ENCODE results near the gene GNAO1.

GNAO1 gene

DNA sequence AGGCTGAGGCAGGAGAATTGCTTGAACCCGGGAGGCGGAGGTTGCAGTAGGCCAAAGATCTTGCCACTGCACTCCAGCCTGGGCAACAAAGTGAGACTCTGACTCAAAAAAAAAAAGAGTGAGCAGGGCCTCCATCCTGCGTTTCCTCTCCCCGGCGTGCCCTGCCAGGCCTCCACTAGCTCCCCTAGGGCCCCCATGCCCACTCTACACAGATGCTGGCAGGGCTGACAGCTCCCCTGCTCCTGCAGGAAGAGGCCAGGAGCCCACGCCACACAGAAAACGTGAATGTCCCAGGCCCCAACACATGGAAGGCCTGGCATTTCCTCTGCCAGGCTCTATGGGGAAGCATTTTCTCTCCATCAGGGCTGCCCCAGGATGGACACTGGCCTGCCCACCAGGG is 124.7 kb downstream of the GNAO1 start:
- no peak for DNase-seq

DNA sequence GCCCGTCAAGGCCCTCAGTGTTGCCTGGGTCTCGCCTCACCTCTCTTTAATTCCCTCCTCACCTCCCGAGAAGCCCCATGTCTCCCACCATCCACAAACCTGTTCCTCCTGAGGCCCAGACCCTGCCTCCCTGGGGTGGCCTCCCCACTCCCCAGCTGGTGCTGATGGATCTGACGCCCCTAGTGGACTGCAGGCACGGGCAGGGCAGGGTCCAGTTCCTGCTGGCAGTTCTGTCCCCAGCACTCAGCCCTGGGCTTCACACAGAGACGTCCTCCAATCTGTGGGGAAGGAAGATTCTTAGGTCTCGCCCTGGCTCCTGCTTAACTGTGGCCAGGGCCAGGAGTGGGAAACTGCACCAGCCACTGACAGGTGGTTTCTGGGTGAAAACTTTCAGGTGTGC is 125.3 kb downstream of the GNAO1 start:
- no peak for DNase-seq

DNA sequence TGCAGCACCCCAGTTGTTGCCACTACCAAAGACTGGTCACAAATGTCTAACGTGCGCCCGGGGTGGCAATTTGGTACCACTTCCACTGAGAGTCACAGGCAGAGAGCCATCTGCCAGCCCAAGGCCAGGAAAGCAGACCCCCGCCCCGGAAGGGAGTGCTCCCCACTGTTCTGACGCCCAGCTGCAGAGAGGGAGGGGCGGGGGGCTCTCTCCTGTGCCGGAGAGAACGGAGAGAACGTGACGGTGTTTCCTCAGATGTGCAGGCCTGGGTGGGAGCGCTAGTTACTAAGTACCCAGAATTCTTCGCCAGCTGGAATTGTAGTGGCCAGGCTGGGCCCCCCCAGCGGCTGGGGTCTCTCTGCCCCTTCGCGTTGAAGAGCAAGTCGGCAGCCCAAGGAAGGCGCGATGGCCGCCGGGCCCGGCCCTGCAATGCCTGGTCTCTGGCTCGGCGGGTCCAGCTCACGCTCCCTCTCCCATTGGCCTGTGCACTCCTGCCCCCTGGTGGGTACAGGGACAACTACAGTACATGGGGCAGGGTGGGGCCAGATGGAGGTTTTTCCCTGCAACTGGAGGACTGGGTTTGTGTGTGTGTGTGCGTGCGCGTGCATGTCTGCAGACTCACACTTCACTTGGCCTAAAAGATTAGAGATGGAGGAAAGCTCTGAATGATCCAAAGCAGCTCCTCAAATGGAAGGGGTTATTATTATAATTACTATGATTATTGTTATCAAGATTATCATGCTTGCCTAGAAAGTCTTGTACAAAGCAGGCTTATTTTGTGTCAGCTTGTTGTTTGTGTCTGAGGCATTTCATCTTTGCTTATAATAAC is 126.9 kb downstream of the GNAO1 start:
- DNase-seq: peak; percentile 71

DNA sequence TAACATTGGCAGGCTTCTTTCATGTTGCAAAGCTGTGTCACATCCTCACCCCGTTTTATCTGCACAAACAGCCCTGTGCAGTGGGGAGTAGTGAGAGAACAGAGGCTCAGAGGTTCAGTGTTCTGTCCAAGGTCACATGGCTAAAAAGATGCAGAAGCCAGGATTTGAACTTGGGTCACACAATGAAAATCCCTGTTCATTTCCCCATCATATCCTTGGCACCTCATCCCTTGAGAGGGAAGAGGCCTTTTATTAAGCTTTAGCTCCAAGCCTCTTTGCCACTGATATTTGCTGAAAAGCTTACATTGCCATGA is 127.5 kb downstream of the GNAO1 start:
- no peak for DNase-seq

DNA sequence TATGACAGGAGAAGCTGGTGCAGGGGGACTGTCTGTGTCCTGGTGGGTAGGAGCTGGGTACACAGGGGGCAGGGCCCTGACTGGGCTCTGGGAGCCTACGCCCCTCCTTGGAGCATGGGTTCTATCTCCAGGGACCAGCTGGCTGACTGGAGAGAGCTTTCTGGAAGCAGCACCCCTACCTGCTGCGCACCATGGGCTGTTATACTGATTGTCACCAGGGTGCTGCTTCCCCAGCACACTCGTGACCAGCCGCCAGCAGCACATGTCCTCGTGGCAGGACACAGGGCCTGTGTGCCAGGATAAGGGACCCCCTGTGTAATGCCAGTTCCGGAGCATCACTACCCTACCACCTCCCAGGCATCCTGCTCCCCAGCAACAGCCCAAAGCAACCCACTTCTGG is 128.1 kb downstream of the GNAO1 start:
- no peak for DNase-seq

DNA sequence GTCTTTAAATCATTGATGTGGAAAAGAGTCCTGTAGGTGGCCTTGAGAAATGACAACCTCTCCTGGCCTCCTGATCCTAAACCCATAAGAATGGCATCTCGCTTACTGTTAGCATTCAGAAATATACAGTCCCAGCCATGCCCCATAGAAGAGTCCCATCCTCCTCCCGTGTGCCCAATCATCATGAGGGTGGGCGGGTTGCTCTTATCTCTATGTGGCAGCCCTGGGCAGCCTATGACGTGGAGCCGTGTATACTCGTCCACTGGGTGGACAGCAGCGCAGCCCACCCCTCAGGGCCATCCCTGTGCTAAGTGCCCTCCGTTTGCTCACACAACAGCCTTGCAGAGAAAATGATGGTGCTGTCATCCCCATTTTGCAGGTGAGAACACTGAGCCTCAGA is 128.8 kb downstream of the GNAO1 start:
- no peak for DNase-seq

DNA sequence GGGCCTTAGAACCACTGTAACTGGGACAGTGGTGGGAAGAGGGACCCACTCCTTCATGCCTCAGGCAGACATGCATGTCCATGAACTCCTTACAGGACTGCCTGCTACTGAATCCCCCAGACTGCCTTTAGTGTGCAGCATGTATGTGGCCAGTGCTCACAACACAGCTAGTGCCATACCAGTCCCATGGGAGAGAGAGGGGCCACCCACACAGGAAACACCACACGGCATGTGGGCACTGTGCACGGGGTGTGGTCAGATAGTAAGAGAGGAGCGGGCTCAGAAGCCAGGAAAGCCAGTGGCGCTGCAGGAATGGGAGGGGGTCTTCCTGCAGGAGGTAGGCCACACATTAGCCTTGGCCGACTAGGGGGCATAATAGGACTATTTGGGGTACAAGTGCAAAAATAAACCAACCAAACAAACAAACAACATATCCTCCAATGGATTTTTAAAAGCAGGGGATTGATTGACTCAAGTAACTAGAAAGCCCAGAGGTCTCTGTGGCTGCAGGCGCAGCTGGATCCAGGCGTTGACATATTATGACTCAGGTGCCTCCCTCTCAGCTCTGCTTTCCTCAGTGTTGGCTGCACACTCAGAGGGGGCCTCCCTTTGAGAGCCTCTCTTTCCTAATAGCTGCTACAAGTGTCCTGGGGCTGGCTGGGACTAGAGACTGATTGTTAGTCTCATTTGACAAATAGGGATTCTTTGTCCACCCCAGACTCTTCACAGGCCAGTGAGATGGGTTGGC is 129.7 kb downstream of the GNAO1 start:
- no peak for DNase-seq

DNA sequence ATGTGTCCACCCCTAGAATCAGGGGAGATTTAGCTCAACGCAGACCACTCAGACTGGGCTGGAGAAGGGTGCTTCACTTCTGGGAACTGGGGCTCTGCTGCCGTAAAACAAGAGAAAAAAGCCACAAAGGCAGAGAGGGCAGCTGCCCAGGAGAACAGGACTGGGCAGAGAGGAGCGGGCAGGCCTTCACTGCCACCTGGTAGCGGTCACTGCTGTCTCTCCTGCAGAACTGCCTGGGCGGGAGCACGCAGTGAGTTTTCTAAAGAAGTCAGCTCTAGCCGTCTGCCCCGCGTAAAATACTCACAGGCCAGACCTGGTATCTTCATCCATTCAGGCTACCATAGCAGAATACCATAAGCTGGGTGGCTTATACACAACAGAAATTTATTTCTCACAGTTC is 130.3 kb downstream of the GNAO1 start:
- DNase-seq: no peak

DNA sequence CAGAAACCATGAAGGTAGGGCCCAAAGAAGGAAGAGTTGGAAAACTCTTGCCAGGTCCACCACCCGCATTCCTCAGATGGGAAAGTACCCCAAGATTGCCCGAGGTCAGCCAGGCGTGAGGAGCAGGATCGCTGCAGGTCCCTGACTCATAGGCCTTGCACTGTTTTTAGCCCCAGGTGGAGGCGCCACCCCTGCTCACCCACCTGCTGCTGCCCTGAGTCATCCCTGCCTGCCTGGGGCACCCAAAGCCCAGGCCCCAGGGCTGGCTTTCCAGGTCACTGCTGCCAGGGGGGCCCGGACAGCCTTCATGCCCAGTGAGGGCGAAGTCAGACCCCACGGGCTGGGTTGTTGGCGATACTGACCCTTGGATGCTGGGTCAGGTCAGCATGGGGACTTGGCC is 133.1 kb downstream of the GNAO1 start:
- no peak for DNase-seq

DNA sequence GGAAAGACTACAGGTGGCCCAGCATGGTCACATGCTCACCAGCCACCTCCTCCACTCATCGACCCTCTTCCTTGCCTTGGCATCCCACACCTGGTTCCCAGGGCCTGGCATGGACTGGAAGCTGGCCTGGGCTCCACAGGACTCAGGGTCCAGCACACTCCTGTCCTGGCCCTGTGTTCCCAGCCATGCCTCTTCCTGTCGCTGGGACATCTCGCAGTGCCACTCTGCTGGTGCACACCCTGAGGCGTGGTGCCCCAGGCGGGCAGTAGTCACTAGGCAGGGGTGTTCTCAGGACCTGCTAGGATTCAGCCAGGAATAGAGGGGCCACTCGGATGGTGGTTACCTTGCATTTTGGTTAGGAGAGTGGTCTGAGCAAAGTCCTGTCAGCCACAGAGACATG is 134.7 kb downstream of the GNAO1 start:
- no peak for DNase-seq

DNA sequence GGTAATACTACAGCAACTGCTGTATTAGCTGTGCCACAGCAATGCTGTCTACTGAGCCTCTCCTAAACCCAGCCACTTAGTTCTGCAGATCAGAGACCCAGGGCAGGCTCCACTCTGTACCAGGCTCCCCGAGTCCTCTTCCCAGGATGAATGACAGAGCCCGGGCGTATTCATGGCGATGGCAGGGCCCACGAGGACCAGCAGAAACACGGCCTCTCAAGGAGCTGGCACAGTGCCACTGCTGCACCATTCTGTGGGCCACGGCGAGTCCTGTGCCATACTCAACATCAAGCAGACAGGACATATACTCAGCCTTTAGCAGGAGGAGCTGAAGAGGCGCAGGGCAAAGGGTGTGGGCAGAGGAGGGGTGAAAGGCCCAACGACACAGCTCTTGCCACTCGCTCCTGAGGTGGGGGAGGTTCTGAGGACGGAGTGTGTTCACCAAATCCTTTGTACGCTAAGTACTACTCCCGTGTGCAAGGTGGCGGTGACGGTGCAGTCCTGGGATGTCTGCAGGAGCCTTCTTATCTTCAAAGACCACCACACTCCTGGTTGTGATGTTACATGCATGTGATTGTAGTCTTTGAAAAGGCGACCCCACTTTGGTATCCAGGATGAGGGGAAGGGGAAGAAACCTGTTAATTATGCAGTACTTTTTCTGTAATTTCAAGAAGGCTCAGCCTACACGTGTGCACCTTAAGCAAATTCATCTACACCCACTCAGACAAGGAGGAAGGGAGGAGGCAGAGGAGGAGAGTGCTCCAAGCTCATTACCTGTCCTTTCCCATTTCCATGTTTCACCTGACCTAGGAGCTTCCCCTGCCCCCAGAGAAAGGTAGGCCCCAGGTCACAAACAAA is 136.0 kb downstream of the GNAO1 start:
- no peak for DNase-seq

DNA sequence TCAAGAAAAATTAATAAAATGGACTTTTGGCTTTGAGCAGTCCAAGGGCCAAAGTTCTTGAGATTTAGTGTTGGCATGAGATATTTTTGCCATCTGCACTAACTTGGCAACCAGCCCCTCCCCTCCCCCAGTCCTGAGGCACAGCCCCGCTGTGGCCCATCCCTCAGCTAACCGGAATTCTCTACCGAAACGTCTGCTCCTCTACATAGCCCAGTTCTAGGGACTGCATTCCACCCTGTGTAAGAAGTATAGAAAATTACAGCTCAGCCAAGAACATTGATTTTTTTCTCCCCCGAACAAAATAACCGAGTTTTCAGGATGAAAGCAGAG is 136.6 kb downstream of the GNAO1 start:
- DNase-seq: no peak

DNA sequence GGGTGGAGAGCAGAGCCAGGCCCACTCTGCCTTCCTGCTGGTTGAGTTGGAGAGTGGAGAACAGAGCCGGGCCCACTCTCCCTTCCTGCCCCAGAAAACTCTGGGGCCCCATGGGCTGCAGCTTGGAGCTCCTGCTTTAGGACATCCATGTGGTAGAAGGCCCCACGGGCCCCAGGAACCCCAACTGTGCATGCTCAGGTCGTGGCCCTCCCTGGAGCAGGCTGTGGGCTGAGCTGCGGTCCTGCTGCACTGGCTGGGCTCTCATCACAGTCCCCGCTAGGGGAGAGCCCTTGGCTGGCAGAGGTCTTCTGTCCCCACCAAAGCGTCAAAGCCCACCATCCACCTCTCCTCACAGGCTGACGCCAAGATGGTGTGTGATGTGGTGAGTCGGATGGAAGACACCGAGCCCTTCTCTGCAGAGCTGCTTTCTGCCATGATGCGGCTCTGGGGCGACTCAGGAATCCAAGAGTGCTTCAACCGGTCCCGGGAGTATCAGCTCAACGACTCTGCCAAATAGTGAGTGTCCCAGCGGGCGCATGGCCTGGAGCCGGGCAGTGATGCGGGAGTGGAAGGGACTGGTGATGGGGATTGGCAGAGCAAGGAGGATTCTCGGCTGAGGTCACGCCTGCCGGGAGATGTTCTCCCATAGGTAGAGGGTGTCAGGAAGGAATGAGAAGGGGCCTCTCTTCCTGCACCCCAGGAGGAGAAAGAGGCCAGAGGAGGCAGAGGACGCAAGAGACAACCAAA is 137.2 kb downstream of the GNAO1 start:
- no peak for DNase-seq

DNA sequence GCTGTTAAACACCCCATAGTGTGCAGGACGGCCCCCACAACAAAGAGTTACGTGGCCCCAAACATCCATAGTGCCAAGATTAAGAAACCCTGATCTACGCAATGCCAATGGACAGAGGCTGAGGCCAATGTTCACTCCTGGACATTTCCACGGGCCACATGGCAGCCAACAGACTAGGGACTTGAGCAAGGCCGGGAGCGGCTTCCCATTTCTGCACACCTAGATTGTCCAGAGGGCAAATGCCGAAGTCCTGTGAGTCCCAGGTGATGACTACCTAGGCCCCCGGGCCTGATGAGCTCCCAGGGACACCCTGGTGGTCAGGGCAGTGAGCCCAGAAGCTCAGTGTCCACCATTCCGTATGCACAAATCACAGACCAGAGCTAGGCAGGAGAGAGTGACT is 138.6 kb downstream of the GNAO1 start:
- DNase-seq: no peak

DNA sequence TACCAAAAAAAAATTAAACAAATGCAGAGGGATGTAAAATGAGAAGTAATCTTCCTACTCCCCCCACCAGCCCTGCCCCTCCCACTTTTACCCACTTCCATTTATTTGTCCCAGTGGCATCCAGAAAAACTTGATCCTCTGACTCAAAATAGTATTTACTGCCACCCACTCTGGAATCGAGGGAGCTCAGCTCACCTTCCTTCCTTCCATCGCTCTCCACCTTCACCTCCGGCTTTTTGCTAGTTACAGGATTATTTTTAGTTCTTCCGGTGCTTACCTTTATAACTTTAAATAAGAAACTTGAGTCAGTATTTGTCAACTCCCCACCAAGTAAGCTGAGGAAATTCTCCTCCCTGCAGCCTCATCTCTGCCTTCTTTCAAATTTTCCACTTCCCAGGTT is 139.2 kb downstream of the GNAO1 start:
- no peak for DNase-seq

DNA sequence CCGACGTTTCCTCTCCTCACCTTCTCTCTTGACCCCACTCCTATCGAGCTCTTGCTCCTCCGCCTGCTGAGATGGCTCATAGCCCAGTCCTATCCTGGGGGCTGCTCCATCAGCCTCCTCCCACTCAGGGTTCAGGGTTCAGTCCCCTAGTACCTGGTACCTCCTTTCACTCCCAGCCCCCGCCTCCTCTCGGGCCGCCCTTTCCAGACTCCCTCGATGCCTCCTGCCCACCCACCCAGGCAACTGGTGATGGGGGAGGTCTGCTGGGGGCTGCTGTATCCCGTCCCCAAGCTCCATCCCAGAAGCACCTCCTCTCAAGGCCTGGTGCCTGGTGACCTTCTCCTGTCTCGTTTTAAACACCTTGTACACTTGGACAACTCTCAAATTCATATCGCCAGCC is 140.1 kb downstream of the GNAO1 start:
- DNase-seq: no peak

DNA sequence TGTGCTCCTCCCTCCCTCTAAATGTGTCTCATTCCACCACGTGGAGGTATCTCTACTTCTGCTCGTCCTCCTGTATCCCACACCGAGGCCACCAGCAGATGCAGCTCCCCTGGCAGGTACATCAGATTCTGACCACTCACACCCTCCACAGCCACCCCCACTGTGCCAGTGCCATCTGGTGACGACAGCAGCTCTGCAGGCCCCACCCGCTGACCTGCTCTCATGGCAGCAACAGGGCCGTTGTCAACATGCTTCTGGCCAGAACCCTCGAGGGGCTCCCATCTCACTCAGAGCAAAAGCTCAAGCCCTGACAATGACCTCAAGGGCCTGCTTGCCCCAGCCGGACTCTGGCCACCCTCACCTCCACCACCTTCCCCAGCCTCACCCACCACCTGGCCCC is 140.6 kb downstream of the GNAO1 start:
- DNase-seq: no peak

DNA sequence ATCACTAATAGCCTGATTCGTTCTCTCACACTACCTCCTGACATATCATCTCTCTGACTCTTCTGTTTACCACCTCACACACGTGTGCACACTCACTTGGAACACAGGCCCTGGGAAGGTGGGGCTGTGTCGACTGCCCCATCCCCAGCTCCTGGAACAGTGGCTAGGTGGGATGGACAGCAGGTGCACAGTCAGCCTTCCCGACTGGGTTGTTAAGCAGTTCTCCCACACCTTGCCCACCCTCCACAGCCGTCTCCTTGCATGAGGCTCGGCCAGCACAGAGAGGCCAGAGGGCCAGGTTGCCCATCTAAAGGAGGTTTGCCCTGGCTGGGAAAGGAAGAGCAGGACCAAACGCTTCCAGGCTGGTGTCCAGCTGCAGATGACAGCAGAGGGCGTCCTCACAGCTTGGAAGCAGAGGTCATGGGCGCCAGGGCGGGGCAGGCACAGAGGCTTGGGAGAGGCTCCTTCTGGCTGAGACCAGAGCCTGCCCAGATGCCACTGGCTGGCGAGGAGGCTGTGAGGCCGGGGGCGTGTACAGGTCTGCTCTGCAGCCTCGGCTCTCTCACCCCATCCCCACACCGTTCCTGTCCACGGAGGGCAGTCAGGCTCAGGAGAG is 141.3 kb downstream of the GNAO1 start:
- no peak for DNase-seq

DNA sequence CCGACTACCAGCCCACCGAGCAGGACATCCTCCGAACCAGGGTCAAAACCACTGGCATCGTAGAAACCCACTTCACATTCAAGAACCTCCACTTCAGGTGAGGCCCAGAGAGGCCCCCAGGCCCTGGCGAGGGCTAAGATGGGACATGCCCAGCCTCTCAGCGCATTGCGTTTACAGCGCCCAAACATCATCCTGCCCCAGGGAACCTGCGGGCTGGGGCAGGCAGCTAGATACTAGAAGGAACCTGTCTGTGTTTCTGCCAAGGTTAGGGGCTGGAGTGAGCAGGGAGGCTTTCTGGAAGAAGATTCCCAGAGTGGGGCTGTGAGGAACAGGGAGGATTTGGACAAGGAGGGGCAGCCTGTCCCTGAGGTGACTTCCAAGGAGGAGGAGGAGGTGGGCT is 143.5 kb downstream of the GNAO1 start:
- DNase-seq: no peak

DNA sequence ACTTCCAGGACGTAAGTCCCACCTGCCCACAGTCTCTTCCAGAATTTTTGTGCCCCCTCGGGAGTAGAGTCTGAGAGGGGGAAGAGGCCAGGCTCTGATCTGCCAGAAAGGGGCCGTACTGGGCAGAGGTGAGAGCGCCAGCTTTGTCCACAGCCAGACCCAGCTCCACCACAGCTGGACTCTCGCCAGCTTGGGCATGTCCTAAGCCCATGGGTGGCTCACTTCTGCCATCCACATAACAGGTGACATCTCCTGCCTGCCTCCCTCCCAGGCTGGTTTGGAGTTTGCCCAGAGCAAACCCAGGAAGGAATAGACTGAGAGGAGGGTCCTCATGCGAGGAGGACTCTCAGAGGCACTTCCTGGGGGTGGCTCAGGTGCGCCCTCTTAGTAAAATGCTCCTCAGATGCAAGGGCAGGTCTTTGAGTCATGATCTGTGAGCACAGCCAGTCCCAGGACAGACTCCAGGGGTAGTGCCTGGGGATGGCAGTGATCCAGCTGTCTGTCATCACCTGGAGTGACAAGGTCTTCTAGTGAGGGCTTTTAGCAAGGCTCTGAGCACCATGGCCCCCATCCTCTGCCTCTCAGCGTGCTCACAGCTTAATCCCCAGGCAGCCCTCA is 144.9 kb downstream of the GNAO1 start:
- DNase-seq: no peak

DNA sequence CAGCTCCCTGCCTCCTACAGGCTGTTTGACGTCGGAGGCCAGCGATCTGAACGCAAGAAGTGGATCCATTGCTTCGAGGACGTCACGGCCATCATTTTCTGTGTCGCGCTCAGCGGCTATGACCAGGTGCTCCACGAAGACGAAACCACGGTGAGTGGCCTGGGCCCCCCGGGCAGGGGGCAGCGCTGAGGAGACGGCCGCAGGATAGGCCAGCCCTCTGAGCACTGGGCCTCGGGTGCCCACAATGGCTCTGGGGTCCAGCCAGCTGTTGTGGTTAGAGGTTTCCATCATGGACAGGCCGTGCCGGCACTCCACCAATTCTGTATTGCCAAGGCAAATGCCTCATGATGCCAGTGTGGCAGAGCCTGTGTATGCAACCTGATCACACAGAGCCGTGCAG is 145.4 kb downstream of the GNAO1 start:
- DNase-seq: no peak

DNA sequence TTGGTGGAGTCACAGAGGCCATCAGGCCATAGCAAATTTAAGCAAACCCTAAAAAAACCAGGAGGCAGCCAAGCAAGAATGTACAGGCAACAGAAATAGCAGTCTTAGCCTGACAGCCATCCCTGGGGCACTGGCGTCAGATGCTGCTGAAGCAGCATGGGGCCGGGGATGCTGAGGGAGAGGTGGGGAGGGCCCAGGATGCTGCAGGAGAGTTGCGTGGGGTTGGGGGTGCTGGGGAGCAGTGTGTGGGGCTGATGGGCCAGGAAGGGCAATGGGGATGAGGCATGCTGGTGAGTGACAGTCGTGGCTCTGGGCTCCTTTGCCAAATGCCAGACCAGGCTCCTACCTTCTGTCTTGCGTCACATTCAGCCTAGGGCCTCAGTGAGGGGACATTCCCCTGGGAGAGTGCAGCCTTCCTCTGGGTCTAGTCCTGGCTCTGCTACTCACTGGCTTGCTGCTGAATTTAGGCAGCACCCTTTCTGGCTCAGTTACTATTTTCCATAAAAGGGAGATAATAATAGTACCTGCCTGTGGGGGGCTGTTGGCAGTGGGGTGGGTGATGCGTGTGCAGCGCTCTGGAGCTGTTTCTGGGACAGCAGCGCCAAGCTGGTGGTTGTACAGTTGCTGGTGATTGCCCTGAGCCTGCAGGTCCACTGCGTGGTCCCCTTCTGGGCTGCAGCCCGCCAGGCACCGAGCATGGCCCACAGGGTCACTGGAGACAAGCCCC is 146.0 kb downstream of the GNAO1 start:
- DNase-seq: no peak

Data from stimulated activated CD4-positive, alpha-beta T cell treated with anti-CD3 and anti-CD28 coated beads, Interleukin-12 subunit alpha, Interleukin-12 subunit beta, amount 100 ng/mL, for 4 hours (primary cell).